HG03575 (cell line): ENCODE data around the gene SOX18.

Experiments used
- ATAC-seq: cut with Tn5 transposase; IDR thresholded peaks from one replicate; pipeline ENCODE4 v1.9.1; 2021; ENCODE audit not compliant: unreplicated experiment, insufficient number of reproducible peaks, low FRiP score; ENCODE audit errors: extremely low read depth

The SOX18 gene

DNA sequence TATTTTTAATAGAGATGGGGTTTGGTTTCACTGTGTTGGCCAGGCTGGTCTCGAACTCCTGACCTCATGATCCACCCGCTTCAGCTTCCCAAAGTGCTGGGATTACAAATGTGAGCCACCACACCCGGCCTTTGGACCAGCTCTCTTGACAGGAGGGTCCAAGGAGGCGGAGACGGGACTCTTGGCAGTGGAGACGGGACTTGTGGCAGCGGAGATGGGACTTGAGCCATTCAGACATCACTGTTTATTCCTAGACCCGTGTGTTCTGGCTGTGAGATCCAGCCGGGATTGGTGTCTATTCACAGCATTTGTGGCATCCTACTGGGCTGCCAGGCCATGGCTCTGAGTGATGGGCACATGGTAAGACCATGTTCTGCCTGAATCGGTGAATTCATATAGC is 42.9 kb downstream of the SOX18 start:
- no peak for ATAC-seq

DNA sequence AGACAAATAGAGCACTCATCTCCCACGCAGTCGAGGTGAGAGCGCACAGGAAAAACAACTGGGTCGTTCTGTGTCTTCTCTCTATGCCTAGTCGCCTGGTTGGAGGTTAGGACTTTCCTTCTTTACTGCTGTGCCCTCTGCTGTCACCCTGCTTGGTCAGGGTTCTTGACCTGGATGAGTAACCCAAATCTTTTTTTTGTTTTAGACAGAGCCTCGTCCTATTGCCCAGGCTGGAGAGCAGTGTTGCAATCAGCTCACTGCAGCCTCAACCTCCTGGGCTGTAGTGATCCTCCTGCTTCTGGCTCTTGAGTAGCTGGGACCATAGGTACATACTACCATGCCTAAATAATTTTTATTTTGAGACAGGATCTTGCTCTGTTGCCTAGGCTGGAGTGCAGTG is 44.0 kb downstream of the SOX18 start:
- ATAC-seq, result no peak

DNA sequence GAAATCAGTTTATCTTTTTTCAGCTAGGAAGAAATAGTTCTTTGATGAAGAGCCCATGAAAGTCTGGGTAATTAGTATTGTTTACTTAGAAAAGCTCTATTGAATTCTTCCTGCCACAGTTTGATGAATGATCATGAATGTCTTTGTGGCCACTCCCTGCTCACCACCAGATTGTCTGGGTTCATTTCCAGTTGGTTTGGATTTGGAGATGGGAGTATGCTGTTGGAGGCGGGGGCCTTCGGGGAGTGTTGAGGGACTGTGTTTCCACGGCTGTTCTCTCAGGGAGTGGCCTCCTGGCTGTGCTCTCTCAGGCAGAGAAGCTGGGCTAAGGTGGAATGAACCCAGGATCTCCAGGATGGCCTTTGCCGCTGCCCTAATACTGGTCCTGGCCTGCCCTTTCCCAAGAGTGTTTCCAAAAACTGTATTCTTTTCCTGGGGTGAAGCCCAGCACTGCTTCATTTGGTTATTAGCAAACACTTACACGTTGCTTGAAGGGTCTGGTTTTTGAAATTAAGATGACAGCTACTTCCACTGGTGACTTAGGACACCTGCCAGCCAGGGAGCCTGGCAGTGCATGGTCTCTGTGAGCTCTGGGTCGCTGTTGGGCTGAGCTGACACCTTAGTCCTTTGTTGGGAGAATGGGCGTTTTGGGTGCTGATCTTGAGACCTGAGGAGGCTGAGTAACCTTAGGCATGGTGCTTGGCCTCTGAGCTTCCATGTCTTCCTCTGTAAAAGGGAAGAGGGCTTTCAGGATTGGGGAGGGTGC is 45.3 kb downstream of the SOX18 start:
- no peak for ATAC-seq

DNA sequence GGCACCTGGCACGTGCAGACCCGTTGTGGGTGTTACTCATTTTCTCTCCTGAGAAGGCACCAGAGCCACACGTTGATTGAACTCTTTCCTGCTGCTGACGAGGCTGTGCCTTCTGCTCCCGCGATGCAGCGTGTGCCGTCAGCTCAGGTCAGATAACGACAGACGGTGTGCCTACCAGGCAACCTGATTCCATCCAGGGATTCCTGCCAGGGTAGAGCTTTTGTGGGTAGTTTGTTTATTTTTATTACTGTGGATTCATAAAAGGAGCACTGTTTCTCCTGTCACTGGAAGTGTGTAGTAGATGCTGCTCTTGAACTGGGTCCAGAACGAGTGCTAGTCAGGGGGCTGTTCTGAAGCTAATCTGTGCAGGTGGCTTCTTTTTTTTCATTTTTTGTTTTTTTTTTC is 47.8 kb downstream of the SOX18 start:
- ATAC-seq, result no peak

DNA sequence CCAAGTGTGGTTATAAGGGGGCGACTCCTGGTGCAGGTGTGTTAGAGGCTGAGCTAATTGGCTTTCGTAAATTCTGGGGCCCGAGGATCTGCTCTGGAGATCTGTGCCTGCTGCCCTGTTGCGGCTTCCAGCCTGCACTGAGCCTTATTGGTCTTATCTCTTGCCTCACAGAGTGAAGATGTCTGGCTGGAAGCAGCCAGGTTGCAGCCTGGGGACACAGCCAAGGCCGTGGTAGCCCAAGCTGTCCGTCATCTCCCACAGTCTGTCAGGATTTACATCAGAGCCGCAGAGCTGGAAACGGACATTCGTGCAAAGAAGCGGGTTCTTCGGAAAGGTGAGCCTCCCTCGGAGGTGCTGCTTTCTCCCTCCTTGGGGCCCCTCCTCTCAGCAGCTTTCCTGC is 48.5 kb downstream of the SOX18 start:
- no peak for ATAC-seq
